ENCODE results near the gene RBM34.
"Not testable (repeated sequence)": the region's sequence is repeated elsewhere in the genome, so short reads cannot be mapped to it uniquely, and the experiment has no call there.

The RBM34 gene

GRCh38 chr1:235112297-235113182, 48.5 kb downstream of the RBM34 start:
- DNase-seq (ENCODE audit: low read depth in 3 of 3) = no peak

- DNase-seq (ENCODE audit: low read depth in 3 of 3) = no peak
Observed at GRCh38 chr1:235111107-235111506, 49.9 kb downstream of the RBM34 start.

GRCh38 chr1:235108876-235109275, 52.2 kb downstream of the RBM34 start:
- no peak for DNase-seq (ENCODE audit: low read depth in 3 of 3)

- DNase-seq (ENCODE audit: low read depth in 3 of 3) = no peak
Observed at GRCh38 chr1:235108185-235108593, 52.9 kb downstream of the RBM34 start.

- no peak for DNase-seq (ENCODE audit: low read depth in 3 of 3)
Observed at GRCh38 chr1:235107368-235108184, 53.5 kb downstream of the RBM34 start.

- no peak for DNase-seq (ENCODE audit: low read depth in 3 of 3)
Observed at GRCh38 chr1:235106457-235106856, 54.6 kb downstream of the RBM34 start.

- DNase-seq (ENCODE audit: low read depth in 3 of 3) = no peak
Observed at GRCh38 chr1:235105051-235106043, 55.7 kb downstream of the RBM34 start.

GRCh38 chr1:235102993-235103411, 58.0 kb downstream of the RBM34 start:
- no peak for DNase-seq (ENCODE audit: low read depth in 3 of 3)

GRCh38 chr1:235102259-235102582, 58.8 kb downstream of the RBM34 start:
- no peak for DNase-seq (ENCODE audit: low read depth in 3 of 3)

GRCh38 chr1:235101558-235102258, 59.3 kb downstream of the RBM34 start:
- no peak for DNase-seq (ENCODE audit: low read depth in 3 of 3)

GRCh38 chr1:235100194-235100772, 60.8 kb downstream of the RBM34 start:
- DNase-seq (ENCODE audit: low read depth in 3 of 3) = no peak

GRCh38 chr1:235098991-235099390, 62.1 kb downstream of the RBM34 start:
- no peak for DNase-seq (ENCODE audit: low read depth in 3 of 3)

GRCh38 chr1:235098547-235098946, 62.5 kb downstream of the RBM34 start:
- no peak for DNase-seq (ENCODE audit: low read depth in 3 of 3)

GRCh38 chr1:235097501-235097900, 63.5 kb downstream of the RBM34 start:
- not testable (repeated sequence) for DNase-seq (ENCODE audit: low read depth in 3 of 3)

GRCh38 chr1:235095938-235096562, 65.0 kb downstream of the RBM34 start:
- DNase-seq (ENCODE audit: low read depth in 3 of 3) = no peak

GRCh38 chr1:235093696-235094592, 67.1 kb downstream of the RBM34 start:
- DNase-seq (ENCODE audit: low read depth in 3 of 3) = peak; percentile 69 to 83 (median 74)

GRCh38 chr1:235093013-235093695, 67.9 kb downstream of the RBM34 start:
- no peak for DNase-seq (ENCODE audit: low read depth in 3 of 3)

GRCh38 chr1:235092415-235092814, 68.6 kb downstream of the RBM34 start:
- DNase-seq (ENCODE audit: low read depth in 3 of 3) = not testable (repeated sequence)

GRCh38 chr1:235092045-235092406, 69.0 kb downstream of the RBM34 start:
- not testable (repeated sequence) for DNase-seq (ENCODE audit: low read depth in 3 of 3)
